Germinal center (tissue), 1 donor: ENCODE measurements around the gene PRRC2C.
"Not testable (repeated sequence)": the region's sequence is repeated elsewhere in the genome, so short reads cannot be mapped to it uniquely, and the experiment has no call there.

ENCODE experiments used
- DNase-seq: peaks from one replicate; pipeline ENCODE4 v3.0.0; 2012; ENCODE audit warnings: mixed read lengths, low spot score

Gene PRRC2C

DNA sequence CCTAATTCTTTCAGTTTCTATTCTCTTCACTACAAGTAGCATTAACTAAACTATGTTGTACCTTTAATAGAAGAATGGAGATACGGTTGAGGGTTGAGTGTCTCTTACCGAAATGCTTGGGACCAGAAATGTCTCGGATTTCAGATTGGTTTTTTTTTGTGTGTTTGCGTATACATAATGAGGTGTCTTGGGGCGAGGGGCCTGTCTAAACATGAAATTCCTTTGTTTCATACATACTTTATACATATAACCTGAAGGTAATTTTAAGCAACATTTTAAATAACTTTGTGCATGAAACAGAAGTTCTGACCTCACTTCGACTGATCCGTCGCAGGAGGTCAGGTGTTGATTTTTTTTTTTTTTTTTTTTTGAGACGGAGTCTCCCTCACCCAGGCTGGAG is 100.4 kb downstream of the PRRC2C start:
- DNase-seq = no peak

DNA sequence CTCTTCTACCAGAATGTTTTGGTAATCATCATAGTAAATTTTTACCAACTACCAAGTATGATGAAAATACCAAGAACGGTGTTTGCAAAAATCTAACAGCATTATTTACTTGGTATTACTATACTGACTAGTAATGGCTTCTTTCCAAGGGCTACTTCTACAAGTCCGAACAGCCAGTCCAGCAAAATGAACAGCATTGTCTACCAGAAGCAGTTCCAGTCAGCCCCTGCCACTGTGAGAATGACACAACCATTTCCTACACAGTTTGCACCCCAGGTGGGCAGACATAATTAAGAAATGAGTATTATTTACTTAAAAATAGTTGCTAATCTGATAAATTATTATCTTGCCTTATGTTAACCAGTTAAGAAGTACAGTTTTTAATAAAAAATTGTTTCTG is 102.9 kb downstream of the PRRC2C start:
- DNase-seq = no peak

DNA sequence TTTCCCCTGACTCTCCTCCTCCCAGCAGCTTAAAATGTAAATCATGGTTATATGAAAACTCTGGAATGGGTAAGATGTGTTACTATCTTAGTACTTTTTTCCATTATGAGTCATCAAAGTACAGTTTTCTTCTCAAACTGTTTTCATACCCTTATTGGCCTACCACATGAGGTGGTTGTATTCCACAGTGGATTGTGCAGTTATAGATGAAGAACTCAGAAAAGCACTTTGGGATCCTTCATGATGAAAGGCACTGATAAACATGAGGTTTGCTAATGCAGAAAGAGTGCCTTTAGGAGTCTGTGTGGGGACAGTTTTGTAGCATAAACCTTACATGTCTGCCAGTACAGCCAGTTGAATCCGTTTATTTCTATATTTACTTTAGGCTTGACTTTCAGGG is 104.7 kb downstream of the PRRC2C start:
- DNase-seq = no peak

DNA sequence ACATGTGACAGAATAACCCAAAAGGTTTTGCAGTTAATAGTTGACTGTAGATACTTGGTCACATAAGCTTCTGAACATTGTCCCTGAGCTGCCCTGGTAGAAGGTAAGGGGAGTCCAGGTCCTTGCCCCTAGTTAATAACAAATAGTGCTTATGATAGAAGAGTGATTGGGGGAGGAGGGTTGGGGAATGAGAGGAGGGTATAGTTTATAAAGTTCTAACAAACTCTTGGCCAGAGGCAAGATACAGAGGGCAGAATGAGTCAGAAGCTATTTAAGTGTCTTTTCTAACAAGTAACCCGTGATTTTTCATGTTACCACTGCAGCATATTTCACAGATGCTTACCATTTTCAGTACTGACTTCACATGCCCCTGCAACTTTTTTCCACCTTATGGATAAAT is 110.0 kb downstream of the PRRC2C start:
- DNase-seq = no peak

DNA sequence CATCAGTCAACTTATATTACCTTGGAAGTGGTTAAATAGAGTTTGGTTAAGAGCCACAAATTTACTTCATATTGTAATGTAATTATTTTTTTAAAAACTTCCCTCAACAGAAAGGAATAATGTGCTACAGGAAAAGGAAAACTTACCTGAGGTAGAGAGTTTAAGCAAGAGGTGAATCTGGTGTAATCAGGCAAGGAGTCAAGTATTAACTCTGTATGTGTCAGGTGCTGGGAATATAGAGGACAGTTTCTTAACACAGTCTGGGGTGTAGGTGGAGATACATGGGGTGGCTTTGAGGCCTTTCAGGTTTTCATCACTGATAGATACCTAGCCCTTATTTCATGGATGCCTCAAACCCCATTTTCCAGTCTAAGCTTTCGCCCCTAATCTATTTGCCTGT is 110.8 kb downstream of the PRRC2C start:
- no peak for DNase-seq

DNA sequence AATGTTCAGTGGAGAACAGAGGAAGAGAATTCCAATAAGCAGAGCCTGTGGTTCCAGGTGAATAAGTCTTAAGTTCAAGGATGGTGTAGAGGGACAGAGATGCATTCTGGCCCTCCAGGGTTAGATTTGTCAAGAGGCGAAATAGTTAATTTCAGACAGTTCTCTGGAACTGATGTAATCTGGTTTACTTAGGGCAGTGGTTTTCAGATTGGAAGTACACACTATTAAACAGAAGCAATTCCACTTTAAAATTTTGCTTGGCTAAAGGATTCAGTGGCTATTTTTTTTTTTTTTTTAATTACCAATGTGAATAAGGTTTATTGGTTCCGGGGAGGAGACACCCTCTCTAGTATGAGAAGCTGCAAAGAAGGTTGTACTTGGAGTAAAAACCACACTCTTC is 111.4 kb downstream of the PRRC2C start:
- no peak for DNase-seq

DNA sequence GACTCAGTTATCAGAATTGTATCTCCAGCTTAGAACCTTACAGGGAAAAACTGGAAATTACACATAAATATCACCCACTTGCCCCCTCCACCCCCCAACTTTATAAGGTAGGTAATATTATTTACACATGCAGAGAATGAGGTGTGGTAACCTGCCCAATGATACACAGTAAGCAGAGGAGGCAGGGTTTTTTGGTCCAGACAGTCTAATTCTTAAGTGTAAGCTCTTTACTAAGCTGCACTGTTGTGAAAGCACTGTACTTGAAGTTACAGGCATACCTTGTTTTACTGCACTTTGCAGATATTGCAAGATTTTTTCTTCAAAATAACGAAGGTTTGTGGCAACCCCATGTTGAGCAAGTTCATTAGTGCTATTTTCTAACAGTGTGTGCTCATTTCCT is 111.9 kb downstream of the PRRC2C start:
- DNase-seq = no peak

DNA sequence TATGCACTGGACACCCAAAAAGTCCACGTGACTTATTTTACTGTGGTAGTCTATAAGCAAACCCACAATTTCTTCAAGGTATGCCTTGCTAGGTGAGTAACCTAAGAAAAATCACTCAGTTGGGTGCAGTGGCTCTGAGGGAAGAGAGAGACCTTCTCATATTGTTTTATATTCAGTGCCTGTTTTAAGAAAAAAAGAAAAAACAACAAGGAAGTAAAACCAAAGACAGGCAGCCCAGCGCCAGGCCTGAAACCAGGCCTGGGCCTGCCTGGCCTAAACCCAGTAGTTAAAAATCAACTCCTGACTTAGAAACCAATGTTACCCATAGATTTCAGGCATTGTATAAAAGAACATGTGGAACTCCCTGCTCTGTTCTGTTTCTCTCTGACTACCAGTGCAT is 115.0 kb downstream of the PRRC2C start:
- not testable (repeated sequence) for DNase-seq

DNA sequence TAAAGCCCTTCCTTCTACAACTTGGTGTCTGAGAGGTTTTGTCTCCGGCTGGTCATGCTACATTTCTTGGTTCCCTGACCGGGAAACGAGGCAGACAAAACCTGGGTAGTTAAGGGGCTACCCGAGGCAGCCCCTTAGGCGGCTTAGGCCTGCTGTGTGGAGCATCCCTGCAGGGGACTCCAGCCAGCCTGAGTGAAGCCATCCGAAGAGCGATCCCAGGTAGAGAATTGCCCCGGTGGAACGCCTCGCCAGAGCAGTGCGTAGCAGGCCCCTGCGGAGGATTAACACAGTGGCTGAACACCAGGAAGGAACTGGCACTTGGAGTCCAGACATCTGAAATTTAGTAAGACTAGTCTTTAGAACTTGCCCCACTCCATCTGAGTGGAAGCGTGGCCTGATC is 115.5 kb downstream of the PRRC2C start:
- no peak for DNase-seq

DNA sequence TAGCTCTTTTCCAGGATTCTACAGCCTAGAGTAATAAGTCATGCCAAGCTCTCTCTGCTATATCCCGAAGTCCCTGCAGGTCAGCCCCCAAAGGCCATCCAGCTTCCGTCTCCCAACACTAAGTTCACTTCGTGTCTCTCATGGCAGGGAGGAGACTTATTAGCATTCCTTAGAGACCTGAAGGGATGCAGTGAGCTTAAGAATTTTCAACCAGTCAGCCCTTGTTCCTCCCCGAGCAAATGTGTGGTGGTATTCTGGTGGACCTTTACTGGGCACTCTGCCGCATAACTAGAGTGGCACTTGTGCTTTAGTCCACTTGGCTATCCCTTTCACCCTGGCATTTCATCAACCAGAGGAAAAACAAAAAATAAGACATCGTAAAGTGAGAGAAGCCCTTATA is 117.7 kb downstream of the PRRC2C start:
- not testable (repeated sequence) for DNase-seq

DNA sequence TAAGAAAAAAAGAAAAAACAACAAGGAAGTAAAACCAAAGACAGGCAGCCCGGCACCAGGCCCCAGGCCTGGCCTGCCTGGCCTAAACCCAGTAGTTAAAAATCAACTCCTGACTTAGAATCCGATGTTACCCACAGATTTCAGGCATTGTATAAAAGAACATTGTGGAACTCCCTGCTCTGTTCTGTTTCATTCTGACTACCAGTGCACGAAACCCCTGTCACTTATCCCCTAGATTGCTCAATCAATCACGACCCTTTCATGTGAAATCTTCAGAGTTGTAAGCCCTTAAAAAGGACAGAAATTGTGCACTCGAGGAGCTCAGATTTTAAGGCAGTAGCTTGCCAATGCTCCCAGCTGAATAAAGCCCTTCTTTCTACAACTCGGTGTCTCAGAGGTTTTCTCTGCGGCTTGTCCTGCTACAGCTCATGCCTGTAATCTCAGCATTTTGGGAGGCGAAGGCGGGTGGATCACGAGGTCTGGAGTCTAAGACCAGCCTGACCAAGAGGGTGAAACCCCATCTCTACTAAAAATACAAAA is 121.1 kb downstream of the PRRC2C start:
- no peak for DNase-seq

DNA sequence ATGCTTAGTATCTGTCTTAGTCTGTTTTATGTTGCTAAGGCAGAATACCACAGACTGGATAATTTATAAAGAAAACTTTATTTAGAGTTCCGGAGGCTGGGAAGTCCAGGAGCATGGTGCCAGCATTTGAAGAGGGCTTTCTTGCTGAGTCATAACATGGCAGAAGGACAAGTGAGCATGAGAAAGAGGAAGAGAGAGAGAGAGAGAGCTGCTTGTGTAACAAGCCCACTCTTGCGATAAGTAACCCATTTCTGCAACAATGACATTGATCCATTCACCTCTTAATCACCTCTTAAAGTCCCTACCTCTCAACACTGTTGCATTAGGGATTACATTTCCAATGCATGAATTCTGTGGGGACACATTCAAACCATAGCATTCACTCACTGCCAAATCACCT is 125.1 kb downstream of the PRRC2C start:
- no peak for DNase-seq

DNA sequence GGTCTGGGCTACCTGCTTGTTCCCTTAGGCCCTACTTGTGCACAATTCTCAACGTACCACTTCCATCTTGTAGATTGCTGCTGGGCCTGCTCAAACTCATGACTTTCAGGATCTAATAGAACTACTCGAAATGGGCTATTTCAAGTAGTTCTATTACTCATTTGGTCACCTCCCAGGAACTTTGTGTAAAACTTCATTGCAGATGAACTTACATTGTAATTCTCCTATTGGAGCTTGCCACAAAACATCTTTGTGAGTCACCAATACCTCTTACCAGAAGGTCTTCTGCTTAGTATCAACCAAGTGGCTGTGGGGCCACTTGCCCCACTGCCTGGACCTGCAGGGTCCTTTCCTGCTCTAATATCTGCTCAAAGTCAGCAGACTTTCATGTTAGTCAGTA is 126.0 kb downstream of the PRRC2C start:
- no peak for DNase-seq

DNA sequence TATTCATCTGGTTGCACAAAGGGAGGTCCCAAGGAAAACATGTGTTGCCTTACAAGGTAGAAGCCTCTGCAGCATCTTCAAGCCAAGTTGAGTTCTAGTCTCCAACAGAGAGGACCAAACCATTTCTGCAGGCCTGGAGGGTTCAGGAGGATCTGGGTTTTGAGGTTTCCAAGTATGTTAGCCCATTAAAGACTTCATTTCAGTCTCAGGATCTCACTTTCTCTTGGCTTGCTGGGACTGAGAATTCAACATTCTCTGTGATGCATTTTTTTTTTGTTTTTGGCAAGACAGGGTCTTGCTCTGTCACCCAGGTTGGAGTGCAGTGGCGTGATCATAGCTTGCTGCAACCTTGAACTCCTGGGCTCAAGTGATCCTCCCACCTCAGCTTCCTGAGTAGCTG is 128.0 kb downstream of the PRRC2C start:
- no peak for DNase-seq

DNA sequence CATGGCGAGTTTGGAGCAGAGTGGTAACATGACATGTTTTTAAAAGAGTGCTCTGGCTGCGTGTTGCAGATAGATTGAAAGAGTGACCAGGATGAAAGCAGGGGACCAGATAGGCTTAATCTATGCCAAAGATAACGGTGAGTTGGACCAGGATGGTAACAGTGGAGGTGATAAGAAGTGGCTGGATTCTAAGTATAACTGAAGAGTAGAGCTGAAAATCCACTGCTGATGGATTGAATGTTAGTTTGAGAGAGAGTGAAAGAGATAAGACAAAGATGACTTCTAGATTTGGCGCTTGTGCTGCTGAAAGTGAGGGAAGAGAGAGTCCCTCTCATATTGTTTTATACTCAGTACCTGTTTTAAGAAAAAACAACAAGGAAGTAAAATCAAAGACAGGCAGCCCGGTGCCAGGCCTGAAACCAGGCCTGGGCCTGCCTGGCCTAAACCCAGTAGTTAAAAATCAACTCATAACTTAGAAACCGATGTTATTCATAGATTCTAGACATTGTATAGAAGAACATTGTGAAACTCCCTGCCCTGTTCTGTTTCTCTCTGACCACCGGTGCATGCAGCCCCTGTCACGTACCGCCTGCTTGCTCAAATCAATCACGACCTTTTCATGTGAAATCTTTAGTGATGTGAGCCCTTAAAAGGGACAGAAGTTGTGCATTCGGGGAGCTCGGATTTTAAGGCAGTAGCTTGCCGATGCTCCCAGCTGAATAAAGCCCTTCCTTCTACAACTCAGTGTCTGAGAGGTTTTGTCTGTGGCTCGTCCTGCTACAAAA is 130.0 kb downstream of the PRRC2C start:
- not testable (repeated sequence) for DNase-seq

DNA sequence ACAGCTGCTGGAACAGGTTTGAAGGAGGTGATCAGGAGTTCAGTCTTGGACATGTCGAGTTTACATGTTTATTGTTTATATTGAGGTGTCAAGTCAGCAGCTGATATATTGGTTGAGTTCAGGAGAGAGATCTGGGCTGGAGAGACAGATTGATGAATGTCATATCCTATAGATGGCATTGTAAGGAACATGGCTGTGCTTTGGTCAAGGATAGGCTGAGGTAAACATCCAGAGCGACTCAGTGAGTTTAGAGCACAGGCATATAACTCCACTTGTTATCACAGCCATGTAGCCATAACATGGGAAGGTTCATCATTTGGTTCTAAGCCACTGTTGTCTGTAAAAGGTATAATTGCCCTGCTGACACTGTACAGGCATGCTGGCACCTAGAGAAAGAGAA is 131.3 kb downstream of the PRRC2C start:
- no peak for DNase-seq

DNA sequence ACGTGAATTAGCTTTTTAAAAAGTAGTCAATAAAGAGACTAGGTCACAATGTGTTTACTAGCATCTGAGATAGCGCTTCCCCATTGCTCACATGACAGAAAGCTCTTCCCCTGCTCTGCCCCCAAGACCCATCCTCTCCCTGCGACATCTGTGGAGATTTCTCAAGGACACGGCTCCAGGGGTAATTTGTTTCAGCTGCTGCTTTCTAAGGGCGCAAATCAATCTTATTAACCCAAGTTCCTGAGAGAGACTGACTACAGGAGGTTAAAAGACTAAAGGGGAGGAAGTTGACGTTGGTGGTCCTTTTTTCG is 136.8 kb downstream of the PRRC2C start, which contains the start of gene MYOCOS:
Gene MYOCOS (plus strand): TSS at position 92 of the 311 bp plus-strand sequence. CDS start 1,641 bp downstream, outside the sequence.
- DNase-seq = no peak

DNA sequence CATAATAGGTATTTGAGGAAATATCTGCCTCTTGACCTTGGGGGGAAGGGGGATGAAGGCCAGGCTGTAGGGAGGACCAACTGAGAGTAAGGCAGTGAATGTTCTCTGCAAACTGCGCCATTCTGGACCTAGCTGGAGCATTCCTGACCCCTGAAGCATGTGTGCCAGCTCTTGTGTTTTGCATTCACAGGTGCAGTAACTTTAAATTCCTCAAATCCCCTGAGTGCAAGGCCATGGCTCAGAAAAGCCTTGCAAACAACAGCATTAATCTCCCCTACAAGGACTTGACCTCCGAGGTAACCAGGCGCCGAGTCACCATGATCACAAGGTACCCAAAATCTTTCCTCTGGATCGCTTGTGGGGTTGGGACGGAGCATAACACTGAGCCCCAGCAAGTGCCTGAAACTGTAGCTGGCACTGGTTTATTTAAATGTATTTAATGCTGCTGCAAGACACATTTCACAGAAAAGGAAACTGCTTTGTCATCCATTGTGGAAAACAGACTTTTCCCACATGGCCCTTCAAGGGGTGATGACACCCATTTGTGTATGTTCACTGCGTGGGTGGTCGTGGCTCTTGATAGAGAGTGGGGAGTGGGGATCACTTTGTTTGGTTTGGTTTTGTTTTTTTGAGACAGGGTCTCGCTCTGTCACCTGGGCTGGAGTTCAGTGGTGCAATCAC is 138.5 kb downstream of the PRRC2C start:
- DNase-seq = no peak

DNA sequence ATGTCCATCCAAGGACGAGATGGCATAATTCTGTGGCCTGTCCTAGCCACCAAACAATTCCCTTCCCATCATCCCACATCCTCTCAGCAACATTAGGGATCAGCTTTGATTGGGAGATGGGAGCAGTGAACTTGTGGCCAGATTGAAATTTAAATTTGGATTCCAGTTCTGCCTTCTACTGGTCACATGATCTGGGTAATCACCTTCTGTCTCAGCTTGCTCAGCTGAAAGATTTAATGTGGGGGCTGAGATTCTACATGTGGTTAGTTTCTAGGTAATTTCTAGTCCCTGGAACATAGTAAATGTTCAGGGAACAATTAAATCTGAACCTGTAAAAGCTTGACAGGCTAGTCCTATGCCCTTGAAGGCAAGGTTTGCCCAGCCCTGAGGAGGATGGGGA is 139.9 kb downstream of the PRRC2C start:
- DNase-seq = no peak

DNA sequence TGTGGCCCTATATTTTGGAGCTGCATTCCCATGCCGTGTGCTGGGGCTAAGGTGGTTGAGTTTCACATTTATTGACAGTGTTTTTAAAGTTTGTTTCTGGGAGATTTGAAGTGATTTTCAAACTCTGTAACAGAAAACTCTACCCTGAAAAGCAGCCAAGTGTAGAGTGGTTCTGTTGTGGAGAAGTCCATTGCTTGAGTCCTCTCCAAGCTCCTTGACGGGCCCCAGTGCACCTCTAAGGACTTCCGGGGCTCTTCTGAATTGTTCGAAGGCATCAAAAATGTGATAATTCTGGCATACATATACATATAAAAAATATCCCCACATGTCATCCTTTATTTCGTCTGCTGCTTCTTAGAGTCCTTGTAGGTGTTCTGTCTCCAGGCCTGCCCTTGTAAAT is 141.7 kb downstream of the PRRC2C start:
- no peak for DNase-seq

DNA sequence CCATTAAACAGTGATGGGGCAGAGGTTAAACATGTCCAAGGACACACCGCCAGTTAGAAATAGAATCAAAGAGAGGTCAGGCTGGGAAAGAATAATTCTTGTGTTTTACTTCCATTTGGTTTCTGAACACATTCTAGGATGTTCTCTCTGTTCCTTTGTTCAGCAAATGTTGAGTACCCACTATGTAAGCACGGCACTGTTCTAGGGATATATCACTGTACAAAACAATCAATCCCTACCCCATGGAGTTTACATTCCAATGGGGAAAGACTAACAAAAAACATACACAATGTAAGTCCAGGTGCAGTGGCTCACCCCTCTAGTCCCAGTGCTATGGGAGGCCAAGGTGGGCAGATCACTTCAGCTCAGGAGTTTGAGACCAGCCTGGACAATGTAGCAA is 142.9 kb downstream of the PRRC2C start:
- no peak for DNase-seq

DNA sequence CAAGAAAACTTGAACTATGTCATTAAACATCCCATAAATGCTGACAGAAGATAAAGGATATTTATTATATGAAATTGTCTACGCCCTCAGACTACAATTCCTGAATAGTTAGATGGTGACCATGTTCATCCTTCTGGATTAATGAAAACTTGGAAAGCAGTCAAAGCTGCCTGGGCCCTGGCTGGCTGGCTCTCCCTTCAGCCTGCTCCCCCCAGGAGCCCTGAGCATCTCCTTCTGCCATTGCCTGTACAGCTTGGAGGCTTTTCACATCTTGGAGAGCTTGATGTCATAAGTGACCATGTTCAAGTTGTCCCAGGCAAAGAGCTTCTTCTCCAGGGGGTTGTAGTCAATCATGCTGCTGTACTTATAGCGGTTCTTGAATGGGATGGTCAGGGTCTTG is 150.3 kb downstream of the PRRC2C start:
- DNase-seq = no peak

DNA sequence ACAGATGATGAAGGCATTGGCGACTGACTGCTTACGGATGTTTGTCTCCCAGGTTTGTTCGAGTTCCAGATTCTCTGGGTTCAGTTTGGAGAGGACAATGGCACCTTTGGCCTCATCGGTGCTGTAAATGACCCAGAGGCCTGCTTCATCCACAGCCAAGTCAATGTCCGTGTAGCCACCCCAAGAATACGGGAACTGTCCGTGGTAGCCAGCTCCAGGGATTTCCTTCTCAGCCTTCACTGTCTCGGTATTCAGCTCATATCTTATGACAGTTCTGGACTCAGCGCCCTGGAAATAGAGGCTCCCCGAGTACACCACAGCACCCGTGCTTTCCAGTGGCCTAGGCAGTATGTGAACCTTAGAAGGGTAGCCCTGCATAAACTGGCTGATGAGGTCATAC is 150.8 kb downstream of the PRRC2C start:
- DNase-seq = no peak
